K562 (cell line): ENCODE measurements around the gene CCDC167. TPM values are rescaled to one million over a fixed set of nuclear protein-coding genes. Genes with fewer than 3 reads are reported as not detected.
A peak's percentile ranks its signal among the peaks of the same experiment; 100 is the strongest.

Experiments
- BCLAF1 ChIP-seq, 2 experiments: fragments of 450-650 bp in 1 of 2; IDR thresholded peaks; 2 replicates each; pipeline ENCODE4 v1.6.1; 2011 to 2017; ENCODE audit warnings: low read depth in 2 of 2, antibody characterized with exemption in 1 of 2, borderline replicate concordance in 1 of 2, low read length in 1 of 2, mild to moderate bottlenecking in 1 of 2, mixed read lengths in 1 of 2; ENCODE audit not compliant: control insufficient read depth in 1 of 2
- CBFA2T3 ChIP-seq: fragments of 450-650 bp; IDR thresholded peaks from 2 replicates; pipeline ENCODE4 v1.6.1; 2017
- CBX3 ChIP-seq, 2 experiments: IDR thresholded peaks; 1 replicate in 1 of 2; 2 replicates in 1 of 2; pipeline ENCODE4 v1.6.1; 2012; ENCODE audit warnings: inconsistent platforms in 2 of 2, low read length in 2 of 2, borderline replicate concordance in 1 of 2, control low read depth in 1 of 2
- DLX4 ChIP-seq: fragments of 250-450 bp; sonication (Bioruptor Pico); IDR thresholded peaks from 2 replicates; pipeline ENCODE4 v1.6.1; 2021; ENCODE audit warnings: mild to moderate bottlenecking
- EGR1 ChIP-seq: fragments of 450-650 bp; conservative IDR thresholded peaks from 2 replicates; pipeline ENCODE4 v1.6.1; 2017; ENCODE audit warnings: mild to moderate bottlenecking
- EP400 ChIP-seq: fragments of 450-650 bp; IDR thresholded peaks from 2 replicates; pipeline ENCODE4 v1.6.1; 2017; ENCODE audit warnings: antibody characterized with exemption, mild to moderate bottlenecking, moderate library complexity
- MAX ChIP-seq: sonication (generic); formaldehyde crosslinking; IDR thresholded peaks from 2 replicates; pipeline ENCODE4 v1.9.0; 2022; ENCODE audit warnings: mild to moderate bottlenecking, missing genetic modification reagents
- POLR2A ChIP-seq: fragments of 450-650 bp; conservative IDR thresholded peaks from 2 replicates; pipeline ENCODE4 v1.6.1; 2016
- POLR2H ChIP-seq: IDR thresholded peaks from 2 replicates; pipeline ENCODE4 v1.6.1; 2016; ENCODE audit warnings: missing genetic modification characterization, low read depth, mild to moderate bottlenecking, control low read depth, missing compliant biosample characterization, moderate library complexity
- RBFOX2 ChIP-seq: fragments of 200-400 bp; formaldehyde crosslinking; IDR thresholded peaks from 2 replicates; pipeline ENCODE4 v1.6.1; 2017; ENCODE audit warnings: low read depth, mild to moderate bottlenecking, low read length, moderate library complexity
- SIX5 ChIP-seq, 2 experiments: IDR thresholded peaks; 2 replicates each; pipeline ENCODE4 v1.6.1; 2011; ENCODE audit warnings: low read length in 2 of 2, borderline replicate concordance in 1 of 2, low read depth in 1 of 2, mild to moderate bottlenecking in 1 of 2, moderate library complexity in 1 of 2; ENCODE audit not compliant: insufficient read depth in 1 of 2
- SLC30A9 ChIP-seq: fragments of 250-450 bp; sonication (Bioruptor Pico); IDR thresholded peaks from 2 replicates; pipeline ENCODE4 v1.8.0; 2022; ENCODE audit warnings: mild to moderate bottlenecking, moderate library complexity
- SRSF3 ChIP-seq: fragments of 200-400 bp; formaldehyde crosslinking; IDR thresholded peaks from 2 replicates; pipeline ENCODE4 v1.6.1; 2016; ENCODE audit warnings: mild to moderate bottlenecking, low read length, moderate library complexity; ENCODE audit not compliant: insufficient read depth
- polyA plus RNA-seq, 8 experiments: library from polyadenylated mRNA; depleted of rRNA in 4 of 8; stranded (reverse) in 5 of 8; unstranded in 3 of 8; fragments of >200 nt; fragmentation: Nextera tagmentation in 2 of 8; fragmentation: Illumina TruSeq in 1 of 8; extraction: Ambion mirVana in 2 of 8; extraction: Trizol in 1 of 8; gene quantifications; 2 replicates each; pipeline versions ENCODE4 v1.2.1 to v1.2.3, GENCODE V29; 2011 to 2014; ENCODE audit warnings: inconsistent platforms in 1 of 8, missing spikeins in 1 of 8
- total RNA-seq, 7 experiments: library from RNA; depleted of rRNA in 6 of 7; stranded (reverse); fragments of >200 nt in 6 of 7; fragmentation: Illumina TruSeq in 2 of 7; extraction: Trizol in 2 of 7; gene quantifications; 2 replicates each; pipeline versions ENCODE4 v1.2.1 to v1.2.3, GENCODE V29; 2011 to 2021; ENCODE audit warnings: low replicate concordance in 1 of 7
- TF ChIP-seq, protein P1 (sequence below), 2 experiments: fragments of 150-350 bp in 1 of 2; IDR thresholded peaks; 2 replicates each; pipeline ENCODE4 v1.6.1; 2012 to 2016; ENCODE audit warnings: low read depth in 2 of 2, low read length in 2 of 2, mild to moderate bottlenecking in 1 of 2, moderate library complexity in 1 of 2
- TF ChIP-seq, protein P2 (sequence below): fragments of 450-650 bp; IDR thresholded peaks from one replicate; pipeline ENCODE4 v1.6.1; 2018; ENCODE audit warnings: mild to moderate bottlenecking, moderate library complexity; ENCODE audit not compliant: partially characterized antibody

CCDC167 gene
- total and polyA plus RNA-seq, 9 of the 15 experiments (the other 6 are each of a cell fraction or from before 2014, with no cell fraction given), result 26.0 to 114 (median 45.2) TPM

DNA sequence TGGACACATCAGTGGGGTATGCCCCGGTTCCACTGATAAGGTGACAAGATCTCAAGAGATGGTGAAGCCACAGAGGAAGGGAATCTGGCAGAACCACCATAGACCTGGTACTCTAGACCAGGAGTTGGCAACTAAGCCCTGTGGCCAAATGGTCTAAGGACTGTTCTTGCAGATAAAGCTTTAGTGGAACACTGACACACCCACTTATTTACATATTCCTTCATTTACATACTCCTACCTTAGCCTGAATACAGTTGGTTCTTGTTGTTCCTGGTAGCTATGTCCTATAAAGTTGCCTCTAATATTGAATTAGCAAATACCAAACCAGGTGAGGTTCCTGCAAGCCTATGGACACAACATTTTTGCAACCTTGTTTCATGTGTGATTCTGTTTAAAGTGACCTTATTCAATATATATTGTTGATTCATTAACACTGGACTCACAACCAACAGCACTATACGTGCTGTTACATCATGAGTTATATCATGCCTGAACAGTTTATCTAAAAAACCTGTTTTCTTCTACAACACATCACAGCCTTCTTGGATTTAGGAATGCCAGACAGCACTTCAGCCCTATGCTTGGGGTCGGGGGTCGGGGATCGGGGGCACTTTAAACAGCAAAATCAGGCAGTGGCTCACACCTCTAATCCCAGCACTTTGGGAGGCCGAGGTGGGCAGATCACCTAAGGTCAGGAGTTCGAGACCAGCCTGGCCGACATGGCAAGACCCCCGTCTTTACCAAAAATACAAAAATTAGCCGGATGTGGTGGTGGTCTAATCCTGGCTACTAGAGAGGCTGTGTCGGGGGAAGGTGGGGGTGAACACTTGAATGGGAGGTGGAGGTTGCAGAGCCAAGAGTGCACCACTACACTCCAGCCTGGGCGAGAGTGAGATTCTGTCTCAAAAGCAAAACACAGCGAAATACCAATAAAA lies 2.5 kb downstream of the CCDC167 start (continued):
- TF ChIP-seq DLX4 (CRISPR knock-in tag) (0 out of 2 replicates have a peak, but pooled peaks have one; percentile 36), RBFOX2 (peak; percentile 41; the same call in 1 of the 2 replicates), SIX5 (IDR thresholded peaks at IDR 0.05; ENCODE audit: borderline replicate concordance in 1 of 2, insufficient read depth in 1 of 2, low read depth in 1 of 2, low read length in 2 of 2) (no peak), EGR1 (no peak), EP400 (peak; percentile 13; the same call in 1 of the 2 replicates), SLC30A9 (no peak), POLR2A (peak; percentile 82), SRSF3 (no peak), CBFA2T3 (peak; percentile 47; the same call in 1 of the 2 replicates), BCLAF1 (IDR thresholded peaks at IDR 0.05; ENCODE audit: borderline replicate concordance in 1 of 2, control insufficient read depth in 1 of 2, low read depth in 2 of 2, low read length in 1 of 2) (peak in 1 of 2 experiments; percentile 94; a peak in 2 of 4 replicates), CBX3 (IDR thresholded peaks at IDR 0.05; ENCODE audit: borderline replicate concordance in 1 of 2, low read length in 2 of 2) (no peak), POLR2H (tag) (peak; percentile 72; the same call in 1 of the 2 replicates), MAX (CRISPR knock-in tag) (0 out of 2 replicates have a peak, but pooled peaks have one; percentile 1)
- TF ChIP-seq, protein P1, sequence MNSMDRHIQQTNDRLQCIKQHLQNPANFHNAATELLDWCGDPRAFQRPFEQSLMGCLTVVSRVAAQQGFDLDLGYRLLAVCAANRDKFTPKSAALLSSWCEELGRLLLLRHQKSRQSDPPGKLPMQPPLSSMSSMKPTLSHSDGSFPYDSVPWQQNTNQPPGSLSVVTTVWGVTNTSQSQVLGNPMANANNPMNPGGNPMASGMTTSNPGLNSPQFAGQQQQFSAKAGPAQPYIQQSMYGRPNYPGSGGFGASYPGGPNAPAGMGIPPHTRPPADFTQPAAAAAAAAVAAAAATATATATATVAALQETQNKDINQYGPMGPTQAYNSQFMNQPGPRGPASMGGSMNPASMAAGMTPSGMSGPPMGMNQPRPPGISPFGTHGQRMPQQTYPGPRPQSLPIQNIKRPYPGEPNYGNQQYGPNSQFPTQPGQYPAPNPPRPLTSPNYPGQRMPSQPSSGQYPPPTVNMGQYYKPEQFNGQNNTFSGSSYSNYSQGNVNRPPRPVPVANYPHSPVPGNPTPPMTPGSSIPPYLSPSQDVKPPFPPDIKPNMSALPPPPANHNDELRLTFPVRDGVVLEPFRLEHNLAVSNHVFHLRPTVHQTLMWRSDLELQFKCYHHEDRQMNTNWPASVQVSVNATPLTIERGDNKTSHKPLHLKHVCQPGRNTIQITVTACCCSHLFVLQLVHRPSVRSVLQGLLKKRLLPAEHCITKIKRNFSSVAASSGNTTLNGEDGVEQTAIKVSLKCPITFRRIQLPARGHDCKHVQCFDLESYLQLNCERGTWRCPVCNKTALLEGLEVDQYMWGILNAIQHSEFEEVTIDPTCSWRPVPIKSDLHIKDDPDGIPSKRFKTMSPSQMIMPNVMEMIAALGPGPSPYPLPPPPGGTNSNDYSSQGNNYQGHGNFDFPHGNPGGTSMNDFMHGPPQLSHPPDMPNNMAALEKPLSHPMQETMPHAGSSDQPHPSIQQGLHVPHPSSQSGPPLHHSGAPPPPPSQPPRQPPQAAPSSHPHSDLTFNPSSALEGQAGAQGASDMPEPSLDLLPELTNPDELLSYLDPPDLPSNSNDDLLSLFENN (IDR thresholded peaks at IDR 0.05; ENCODE audit: low read depth in 2 of 2, low read length in 2 of 2), result peak in 1 of 2 experiments; percentile 73; a peak in 2 of 4 replicates
- TF ChIP-seq, protein P2, sequence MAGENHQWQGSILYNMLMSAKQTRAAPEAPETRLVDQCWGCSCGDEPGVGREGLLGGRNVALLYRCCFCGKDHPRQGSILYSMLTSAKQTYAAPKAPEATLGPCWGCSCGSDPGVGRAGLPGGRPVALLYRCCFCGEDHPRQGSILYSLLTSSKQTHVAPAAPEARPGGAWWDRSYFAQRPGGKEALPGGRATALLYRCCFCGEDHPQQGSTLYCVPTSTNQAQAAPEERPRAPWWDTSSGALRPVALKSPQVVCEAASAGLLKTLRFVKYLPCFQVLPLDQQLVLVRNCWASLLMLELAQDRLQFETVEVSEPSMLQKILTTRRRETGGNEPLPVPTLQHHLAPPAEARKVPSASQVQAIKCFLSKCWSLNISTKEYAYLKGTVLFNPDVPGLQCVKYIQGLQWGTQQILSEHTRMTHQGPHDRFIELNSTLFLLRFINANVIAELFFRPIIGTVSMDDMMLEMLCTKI, result no peak
